Thoracic aorta (tissue), 2 donors: ENCODE data around the gene TM4SF18. TPM values are rescaled to one million over a fixed set of nuclear protein-coding genes. Genes with fewer than 3 reads are reported as not detected.

Experiments
- ATAC-seq: fragments of 150-250 bp; one replicate; pipeline ENCODE4 v1.8.0; 2017; ENCODE audit warnings: low read depth; ENCODE audit not compliant: insufficient number of reproducible peaks, low FRiP score
- DNase-seq: peaks from one replicate; pipeline ENCODE4 v3.0.0-alpha.2; 2020; ENCODE audit warnings: low spot score
- H3K27ac ChIP-seq, 2 donors: fragments of 200-600 bp; sonication (generic); 1 replicate in 1 of 2; 2 replicates in 1 of 2; pipeline ENCODE4 v1.5.1; 2016; ENCODE audit warnings: mild to moderate bottlenecking in 2 of 2, moderate library complexity in 2 of 2
- H3K27me3 ChIP-seq: fragments of 200-600 bp; sonication (generic); replicated peaks from 2 replicates; pipeline ENCODE4 v1.6.0; 2016; ENCODE audit warnings: mild to moderate bottlenecking; ENCODE audit not compliant: insufficient read depth
- H3K36me3 ChIP-seq: fragments of 200-600 bp; sonication (generic); one replicate; pipeline ENCODE4 v1.5.1; 2016
- H3K4me1 ChIP-seq, 2 donors: fragments of 200-600 bp; sonication (generic); 1 replicate in 1 of 2; 2 replicates in 1 of 2; pipeline versions ENCODE4 v1.5.1 to v1.6.0; 2016; ENCODE audit warnings: low read depth in 2 of 2, mild to moderate bottlenecking in 1 of 2; ENCODE audit not compliant: control insufficient read depth in 1 of 2
- H3K4me3 ChIP-seq: fragments of 200-600 bp; sonication (generic); 2 replicates; pipeline ENCODE4 v1.5.1; 2016; ENCODE audit warnings: mild to moderate bottlenecking
- H3K9me3 ChIP-seq: fragments of 200-600 bp; sonication (generic); 2 replicates; pipeline ENCODE4 v1.5.1; 2016
- CTCF ChIP-seq: fragments of 200-600 bp; sonication (generic); IDR thresholded peaks from one replicate; pipeline ENCODE4 v1.5.1; 2019; ENCODE audit warnings: antibody characterized with exemption
- total RNA-seq, 2 donors: library from RNA; depleted of rRNA; stranded (reverse); fragments of >200 nt; gene quantifications; one replicate each; pipeline versions ENCODE4 v1.1.0 to v1.2.3, GENCODE V29; 2016

The TM4SF18 gene
- total RNA-seq, 2 donors from 2014 or later, result 1.9 to 4.9 TPM

- ATAC-seq (no peak), DNase-seq (no peak)
- peaks cover 26 to 72% of the 10 kb centered on the region in 2 donors for H3K4me1 ChIP-seq
- H3K36me3 ChIP-seq, result peaks cover 7% of the 10 kb centered on the region
- H3K4me3 ChIP-seq, result no peak overlapping the region
- peak overlapping the region; percentile 40 to 58 for H3K27ac ChIP-seq
- TF ChIP-seq CTCF, result no peak
- no peaks in the 10 kb centered on the region for H3K9me3 ChIP-seq
- no peaks in the 10 kb centered on the region for H3K27me3 ChIP-seq
Observed at GRCh38 chr3:149371001-149371722, 37.7 kb upstream of the TM4SF18 start.

- peak overlapping the region; percentile 58 to 63 for H3K27ac ChIP-seq
- H3K36me3 ChIP-seq, result peaks cover 7% of the 10 kb centered on the region
- H3K4me1 ChIP-seq, result peaks cover 24 to 63% of the 10 kb centered on the region in 2 donors
- no peaks in the 10 kb centered on the region for H3K27me3 ChIP-seq
- no peaks in the 10 kb centered on the region for H3K9me3 ChIP-seq
- ATAC-seq (no peak), DNase-seq (no peak)
- no peak overlapping the region for H3K4me3 ChIP-seq
- no peak for TF ChIP-seq CTCF
Observed at GRCh38 chr3:149369991-149370866, 36.8 kb upstream of the TM4SF18 start.

- no peaks in the 10 kb centered on the region for H3K27me3 ChIP-seq
- H3K4me1 ChIP-seq, result peaks cover 18 to 52% of the 10 kb centered on the region in 2 donors
- DNase-seq (no peak), ATAC-seq (no peak)
- H3K36me3 ChIP-seq, result peaks cover 7% of the 10 kb centered on the region
- no peak overlapping the region for H3K27ac ChIP-seq
- no peak for TF ChIP-seq CTCF
- H3K9me3 ChIP-seq, result no peaks in the 10 kb centered on the region
- no peak overlapping the region for H3K4me3 ChIP-seq
Observed at GRCh38 chr3:149368674-149369497, 35.5 kb upstream of the TM4SF18 start.

- no peak for ATAC-seq
- no peak for DNase-seq
- no peak overlapping the region for H3K27ac ChIP-seq
- no peaks in the 10 kb centered on the region for H3K9me3 ChIP-seq
- no peaks in the 10 kb centered on the region for H3K27me3 ChIP-seq
- peaks cover 15 to 45% of the 10 kb centered on the region in 2 donors for H3K4me1 ChIP-seq
- peaks cover 7% of the 10 kb centered on the region for H3K36me3 ChIP-seq
- H3K4me3 ChIP-seq, result no peak overlapping the region
- TF ChIP-seq CTCF, result no peak
Observed at GRCh38 chr3:149368201-149368673, 34.8 kb upstream of the TM4SF18 start.
